HCT116 (cell line): ENCODE measurements around the gene PDE9A. TPM values are rescaled to one million over a fixed set of nuclear protein-coding genes. Genes with fewer than 3 reads are reported as not detected.

Source experiments
- ATAC-seq: fragments of 200-7000 bp; cut with Tn5 transposase; 2 replicates; pipeline ENCODE4 v1.9.1; 2020; ENCODE audit warnings: mild to moderate bottlenecking, moderate library complexity
- BruUV-seq: library from RNA; stranded (reverse); fragments of 400-500 nt; replicated peaks from 2 replicates; lab custom pipeline; 2021; lab: Mats Ljungman, UMichigan
- CTCF ChIA-PET: fragments of 300-600 bp; sonication (Branson Sonifier 250); formaldehyde crosslinking; loops from one replicate; lab custom pipeline; 2021; ENCODE audit warnings: antibody characterized with exemption; lab: Charles Lee
- POLR2A ChIA-PET: fragments of 300-600, 350-600 bp; sonication (Branson Sonifier 250); formaldehyde crosslinking; loops from one replicate; lab custom pipeline; 2021; ENCODE audit warnings: antibody characterized with exemption; lab: Charles Lee
- RAD21 ChIA-PET, 2 experiments: fragments of 300-600 bp; sonication (Branson Sonifier 250); formaldehyde crosslinking; loops; one replicate each; lab custom pipeline; 2023; ENCODE audit warnings: low total read pairs in 2 of 2; ENCODE audit not compliant: uncharacterized antibody in 2 of 2, unreplicated experiment in 2 of 2, low non-redundant PET in 1 of 2; lab: Charles Lee
- DNase-seq: peaks from one replicate; pipeline ENCODE4 v3.0.0-alpha.2; 2010; ENCODE audit warnings: low read depth, low spot score
- H2AFZ ChIP-seq: fragments of 200-600 bp; shearing (Covaris generic), sonication (generic); 2 replicates; pipeline ENCODE4 v1.6.1; 2017; ENCODE audit warnings: low read depth, mixed run types, mixed read lengths, antibody characterized with exemption, low read length; ENCODE audit not compliant: poor library complexity, severe bottlenecking
- H3K27ac ChIP-seq: 2 replicates; pipeline ENCODE4 v1.5.1; 2012; ENCODE audit warnings: low read depth, low read length
- H3K27me3 ChIP-seq: fragments of 200-600 bp; sonication (generic); 2 replicates; pipeline ENCODE4 v1.6.1; 2016; ENCODE audit warnings: mixed run types, low read length, mixed read lengths; ENCODE audit not compliant: insufficient read depth
- H3K36me3 ChIP-seq, 2 experiments: fragments of 200-500 bp in 1 of 2; fragments of 200-600 bp in 1 of 2; sonication (Bioruptor generic) in 1 of 2; sonication (generic) in 1 of 2; 2 replicates each; pipeline versions ENCODE4 v1.5.1 to v1.6.1; 2014 to 2016; ENCODE audit warnings: low read length in 2 of 2, inconsistent platforms in 1 of 2, mixed read lengths in 1 of 2, mixed run types in 1 of 2; ENCODE audit not compliant: insufficient read depth in 2 of 2, control insufficient read depth in 1 of 2
- H3K4me1 ChIP-seq, 2 experiments: fragments of 200-600 bp in 1 of 2; sonication (generic) in 1 of 2; 2 replicates each; pipeline versions ENCODE4 v1.5.1 to v1.6.1; 2012 to 2017; ENCODE audit warnings: low read length in 2 of 2, inconsistent platforms in 1 of 2, mild to moderate bottlenecking in 1 of 2, mixed read lengths in 1 of 2, mixed run types in 1 of 2, moderate library complexity in 1 of 2; ENCODE audit not compliant: insufficient read depth in 2 of 2, control insufficient read depth in 1 of 2
- H3K4me2 ChIP-seq: fragments of 200-600 bp; sonication (generic); 2 replicates; pipeline ENCODE4 v1.6.1; 2017; ENCODE audit warnings: mixed run types, low read length, mixed read lengths
- H3K4me3 ChIP-seq, 2 experiments: fragments of 200-600 bp in 1 of 2; sonication (generic) in 1 of 2; replicated peaks in 1 of 2; 2 replicates each; pipeline ENCODE4 v1.5.1; 2011 to 2016; ENCODE audit warnings: low read length in 2 of 2, control low read depth in 1 of 2, low read depth in 1 of 2, mild to moderate bottlenecking in 1 of 2, mixed read lengths in 1 of 2, mixed run types in 1 of 2
- H3K79me2 ChIP-seq: fragments of 200-600 bp; sonication (generic); 2 replicates; pipeline ENCODE4 v1.6.1; 2017; ENCODE audit warnings: mild to moderate bottlenecking, mixed run types, low read length, moderate library complexity, mixed read lengths; ENCODE audit not compliant: insufficient read depth
- H3K9ac ChIP-seq: fragments of 200-600 bp; sonication (generic); 2 replicates; pipeline ENCODE4 v1.6.1; 2016; ENCODE audit warnings: low read length, mixed read lengths
- H3K9me2 ChIP-seq: fragments of 200-600 bp; sonication (generic), shearing (Covaris generic); 2 replicates; pipeline ENCODE4 v1.6.1; 2017; ENCODE audit warnings: mixed run types, mild to moderate bottlenecking, moderate library complexity; ENCODE audit not compliant: insufficient read depth
- H3K9me3 ChIP-seq, 2 experiments: fragments of 200-500 bp in 1 of 2; fragments of 200-600 bp in 1 of 2; sonication (Bioruptor generic) in 1 of 2; sonication (generic) in 1 of 2; 2 replicates each; pipeline ENCODE4 v1.6.1; 2014 to 2017; ENCODE audit warnings: low read length in 2 of 2, mixed read lengths in 2 of 2, inconsistent platforms in 1 of 2, low read depth in 1 of 2, mild to moderate bottlenecking in 1 of 2, mixed run types in 1 of 2, moderate library complexity in 1 of 2; ENCODE audit not compliant: control insufficient read depth in 1 of 2, insufficient read depth in 1 of 2
- H4K20me1 ChIP-seq: fragments of 200-600 bp; sonication (generic), shearing (Covaris generic); 2 replicates; pipeline ENCODE4 v1.6.1; 2017; ENCODE audit warnings: mixed run types, mild to moderate bottlenecking, moderate library complexity; ENCODE audit not compliant: insufficient read depth
- CBX3 ChIP-seq: IDR thresholded peaks from 2 replicates; pipeline ENCODE4 v1.6.1; 2012; ENCODE audit warnings: low read depth
- CEBPB ChIP-seq: IDR thresholded peaks from 2 replicates; pipeline ENCODE4 v1.6.1; 2012; ENCODE audit warnings: low read depth
- EGR1 ChIP-seq: IDR thresholded peaks from 2 replicates; pipeline ENCODE4 v1.6.1; 2012; ENCODE audit warnings: low read depth
- EZH2 ChIP-seq: fragments of 200-600 bp; sonication (generic); IDR thresholded peaks from 2 replicates; pipeline ENCODE4 v1.6.1; 2017; ENCODE audit warnings: antibody characterized with exemption, mixed run types
- EZH2phosphoT487 ChIP-seq: fragments of 200-600 bp; IDR thresholded peaks from 2 replicates; pipeline ENCODE4 v1.6.1; 2018; ENCODE audit warnings: antibody characterized with exemption, borderline replicate concordance
- FOSL1 ChIP-seq: IDR thresholded peaks from 2 replicates; pipeline ENCODE4 v1.6.1; 2012; ENCODE audit warnings: low read depth
- JUND ChIP-seq: IDR thresholded peaks from 2 replicates; pipeline ENCODE4 v1.6.1; 2012
- POLR2A ChIP-seq: IDR thresholded peaks from 2 replicates; pipeline ENCODE4 v1.7.0; 2011; ENCODE audit warnings: borderline replicate concordance; ENCODE audit not compliant: insufficient read depth, insufficient read length; ENCODE audit errors: extremely low read depth
- RAD21 ChIP-seq: IDR thresholded peaks from 2 replicates; pipeline ENCODE4 v1.6.1; 2012; ENCODE audit warnings: low read depth, mild to moderate bottlenecking
- SIN3A ChIP-seq: IDR thresholded peaks from 2 replicates; pipeline ENCODE4 v1.6.1; 2012; ENCODE audit warnings: low read depth
- SP1 ChIP-seq: IDR thresholded peaks from 2 replicates; pipeline ENCODE4 v1.6.1; 2012; ENCODE audit warnings: low read depth
- YY1 ChIP-seq: IDR thresholded peaks from 2 replicates; pipeline ENCODE4 v1.6.1; 2011; ENCODE audit warnings: low read length, low read depth, moderate library complexity, mild to moderate bottlenecking; ENCODE audit not compliant: insufficient replicate concordance; ENCODE audit errors: extremely low read depth
- ZBTB33 ChIP-seq: IDR thresholded peaks from 2 replicates; pipeline ENCODE4 v1.6.1; 2011; ENCODE audit warnings: mild to moderate bottlenecking, low read length, moderate library complexity; ENCODE audit not compliant: insufficient replicate concordance; ENCODE audit errors: extremely low read depth
- ZFX ChIP-seq: fragments of 450-650 bp; IDR thresholded peaks from 2 replicates; pipeline ENCODE4 v1.6.1; 2017
- ZNF274 ChIP-seq: fragments of 200-500 bp; sonication (Bioruptor generic); IDR thresholded peaks from 2 replicates; pipeline ENCODE4 v1.6.1; 2014; ENCODE audit warnings: mild to moderate bottlenecking, low read depth, low read length, inconsistent platforms
- intact Hi-C: fragments of 100-400 bp; cut with micrococcal nuclease; formaldehyde crosslinking; loops from 2 replicates; pipeline ENCODE4 v1.10.0; 2022
- total RNA-seq: library from RNA; stranded (reverse); gene quantifications from one replicate; pipeline ENCODE4 v1.2.1, GENCODE V29; 2021; ENCODE audit not compliant: unreplicated experiment
- TF ChIP-seq, protein P1 (sequence below): IDR thresholded peaks from 2 replicates; pipeline ENCODE4 v1.6.1; 2012
- TF ChIP-seq, protein P2 (sequence below): IDR thresholded peaks from 2 replicates; pipeline ENCODE4 v1.6.1; 2012
- TF ChIP-seq, protein P3 (sequence below), 3 experiments: fragments of 200-600 bp in 1 of 3; sonication (generic) in 1 of 3; IDR thresholded peaks in 2 of 3; conservative IDR thresholded peaks in 1 of 3; 2 replicates each; pipeline ENCODE4 v1.5.1; 2012 to 2017; ENCODE audit warnings: low read depth in 2 of 3, low read length in 2 of 3, antibody characterized with exemption in 1 of 3, borderline replicate concordance in 1 of 3, control low read depth in 1 of 3, mild to moderate bottlenecking in 1 of 3, mixed read lengths in 1 of 3, mixed run types in 1 of 3, moderate library complexity in 1 of 3; ENCODE audit not compliant: insufficient read depth in 1 of 3

Gene PDE9A
- total RNA-seq, 1 experiment from 2014 or later, result 31.4 TPM

DNA sequence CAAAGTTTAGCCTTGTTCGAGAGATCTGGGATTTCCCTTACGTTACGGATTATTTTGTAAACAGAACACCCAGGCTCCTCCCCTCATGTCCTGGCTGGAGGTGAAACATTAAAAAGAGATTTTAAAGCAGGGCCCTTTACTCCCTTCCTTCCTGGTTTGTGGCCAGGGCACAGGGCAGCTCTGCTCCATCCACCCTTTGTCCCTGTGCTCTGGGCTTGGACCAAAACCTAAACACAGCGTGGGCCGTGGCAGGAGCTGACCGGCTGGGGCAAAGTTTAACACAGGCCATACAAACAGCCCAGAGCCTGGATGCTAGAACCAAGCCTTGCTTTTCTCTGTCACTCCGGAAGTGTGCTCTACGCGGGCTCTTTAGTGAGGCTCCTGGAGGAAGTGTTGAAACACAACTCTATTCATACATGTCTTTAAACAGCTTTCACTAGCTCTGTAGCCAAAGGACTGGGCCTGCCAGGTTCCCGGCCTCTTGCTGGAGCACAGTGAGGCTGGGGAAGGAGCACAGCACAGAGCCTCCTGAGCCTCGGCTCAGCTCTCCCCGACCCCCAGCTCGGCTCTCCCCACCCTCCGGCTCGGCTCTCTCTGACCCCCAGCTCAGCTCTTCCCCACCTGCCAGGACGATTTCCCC is 84.7 kb downstream of the PDE9A start:
- ATAC-seq, result no peak
- no peak overlapping the region for H2AFZ ChIP-seq
- ChIA-PET CTCF (no interaction called here), POLR2A (no interaction called here)
- no peaks in the 10 kb centered on the region for H3K4me1 ChIP-seq
- no peak overlapping the region for H3K4me2 ChIP-seq
- peaks cover 0 to 4% of the 10 kb centered on the region in 2 experiments; a peak in 1 of 4 replicates for H3K36me3 ChIP-seq
- no peaks in the 10 kb centered on the region for H3K9me3 ChIP-seq
- no peaks in the 10 kb centered on the region for H3K9me2 ChIP-seq
- H3K27me3 ChIP-seq, result no peaks in the 10 kb centered on the region
- TF ChIP-seq EZH2 (no peak), SIN3A (no peak), EZH2phosphoT487 (no peak), SP1 (no peak), ZBTB33 (no peak), FOSL1 (no peak), POLR2A (no peak), ZNF274 (no peak), CBX3 (no peak), YY1 (no peak), ZFX (no peak), JUND (no peak), CEBPB (no peak), EGR1 (no peak), RAD21 (no peak)
- TF ChIP-seq, protein P1, sequence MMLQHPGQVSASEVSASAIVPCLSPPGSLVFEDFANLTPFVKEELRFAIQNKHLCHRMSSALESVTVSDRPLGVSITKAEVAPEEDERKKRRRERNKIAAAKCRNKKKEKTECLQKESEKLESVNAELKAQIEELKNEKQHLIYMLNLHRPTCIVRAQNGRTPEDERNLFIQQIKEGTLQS, result no peak
- TF ChIP-seq, protein P2, sequence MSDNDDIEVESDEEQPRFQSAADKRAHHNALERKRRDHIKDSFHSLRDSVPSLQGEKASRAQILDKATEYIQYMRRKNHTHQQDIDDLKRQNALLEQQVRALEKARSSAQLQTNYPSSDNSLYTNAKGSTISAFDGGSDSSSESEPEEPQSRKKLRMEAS, result no peak
- TF ChIP-seq, protein P3, sequence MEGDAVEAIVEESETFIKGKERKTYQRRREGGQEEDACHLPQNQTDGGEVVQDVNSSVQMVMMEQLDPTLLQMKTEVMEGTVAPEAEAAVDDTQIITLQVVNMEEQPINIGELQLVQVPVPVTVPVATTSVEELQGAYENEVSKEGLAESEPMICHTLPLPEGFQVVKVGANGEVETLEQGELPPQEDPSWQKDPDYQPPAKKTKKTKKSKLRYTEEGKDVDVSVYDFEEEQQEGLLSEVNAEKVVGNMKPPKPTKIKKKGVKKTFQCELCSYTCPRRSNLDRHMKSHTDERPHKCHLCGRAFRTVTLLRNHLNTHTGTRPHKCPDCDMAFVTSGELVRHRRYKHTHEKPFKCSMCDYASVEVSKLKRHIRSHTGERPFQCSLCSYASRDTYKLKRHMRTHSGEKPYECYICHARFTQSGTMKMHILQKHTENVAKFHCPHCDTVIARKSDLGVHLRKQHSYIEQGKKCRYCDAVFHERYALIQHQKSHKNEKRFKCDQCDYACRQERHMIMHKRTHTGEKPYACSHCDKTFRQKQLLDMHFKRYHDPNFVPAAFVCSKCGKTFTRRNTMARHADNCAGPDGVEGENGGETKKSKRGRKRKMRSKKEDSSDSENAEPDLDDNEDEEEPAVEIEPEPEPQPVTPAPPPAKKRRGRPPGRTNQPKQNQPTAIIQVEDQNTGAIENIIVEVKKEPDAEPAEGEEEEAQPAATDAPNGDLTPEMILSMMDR (IDR thresholded peaks at IDR 0.05 in 2 of 3, conservative IDR thresholded peaks at IDR 0.05 in 1 of 3; ENCODE audit: borderline replicate concordance in 1 of 3, insufficient read depth in 1 of 3, low read depth in 2 of 3, low read length in 2 of 3), result no peak
- TF ChIP-seq, all 23 proteins: peak for 0
- Histone ChIP-seq H4K20me1 (no peaks in the 10 kb centered on the region), H3K27ac (no peak overlapping the region), H3K9ac (no peak overlapping the region), H3K79me2 (no peaks in the 10 kb centered on the region), H3K4me3 (no peak overlapping the region)
- BruUV-seq, result no TSS peak
- intact Hi-C loops, result no loop called here
- no peak for DNase-seq
- RAD21 ChIA-PET, result no interaction called here
